Gastrocnemius medialis (tissue), 4 donors: ENCODE measurements around the gene SPOCK1.

Experiments used
- POLR2A ChIP-seq, 2 donors: fragments of 450-650 bp; IDR thresholded peaks; one replicate each; pipeline ENCODE4 v1.6.1; 2017; ENCODE audit warnings: antibody characterized with exemption in 2 of 2, mild to moderate bottlenecking in 2 of 2, moderate library complexity in 2 of 2
- TF ChIP-seq, protein P1 (sequence below), 5 experiments: fragments of 450-650 bp in 3 of 5; fragments of 200-600 bp in 2 of 5; sonication (generic) in 2 of 5; IDR thresholded peaks in 4 of 5; conservative IDR thresholded peaks in 1 of 5; 1 replicate in 4 of 5; 2 replicates in 1 of 5; pipeline ENCODE4 v1.5.1; 2016 to 2019; ENCODE audit warnings: antibody characterized with exemption in 5 of 5, mild to moderate bottlenecking in 3 of 5, moderate library complexity in 3 of 5

DNA sequence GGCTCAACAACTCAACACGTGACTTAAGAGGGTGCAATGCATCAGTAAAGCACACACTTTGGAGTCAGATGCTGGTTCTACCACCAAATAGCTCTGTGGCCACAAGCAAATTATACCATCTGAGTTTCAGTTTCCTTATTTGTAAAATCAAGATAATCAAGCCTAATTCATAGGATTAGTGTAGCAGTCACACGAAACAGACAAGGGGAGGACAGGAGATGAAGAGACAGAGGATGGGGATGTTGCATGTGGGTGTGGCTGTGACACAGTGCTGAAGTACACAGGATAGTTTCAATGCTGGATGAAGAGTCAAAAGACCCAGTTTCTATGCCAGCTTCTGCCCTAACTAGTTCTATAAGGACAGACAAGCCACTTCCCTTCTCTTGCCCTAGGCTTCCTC lies 60.2 kb downstream of the SPOCK1 start:
- TF ChIP-seq, protein P1, sequence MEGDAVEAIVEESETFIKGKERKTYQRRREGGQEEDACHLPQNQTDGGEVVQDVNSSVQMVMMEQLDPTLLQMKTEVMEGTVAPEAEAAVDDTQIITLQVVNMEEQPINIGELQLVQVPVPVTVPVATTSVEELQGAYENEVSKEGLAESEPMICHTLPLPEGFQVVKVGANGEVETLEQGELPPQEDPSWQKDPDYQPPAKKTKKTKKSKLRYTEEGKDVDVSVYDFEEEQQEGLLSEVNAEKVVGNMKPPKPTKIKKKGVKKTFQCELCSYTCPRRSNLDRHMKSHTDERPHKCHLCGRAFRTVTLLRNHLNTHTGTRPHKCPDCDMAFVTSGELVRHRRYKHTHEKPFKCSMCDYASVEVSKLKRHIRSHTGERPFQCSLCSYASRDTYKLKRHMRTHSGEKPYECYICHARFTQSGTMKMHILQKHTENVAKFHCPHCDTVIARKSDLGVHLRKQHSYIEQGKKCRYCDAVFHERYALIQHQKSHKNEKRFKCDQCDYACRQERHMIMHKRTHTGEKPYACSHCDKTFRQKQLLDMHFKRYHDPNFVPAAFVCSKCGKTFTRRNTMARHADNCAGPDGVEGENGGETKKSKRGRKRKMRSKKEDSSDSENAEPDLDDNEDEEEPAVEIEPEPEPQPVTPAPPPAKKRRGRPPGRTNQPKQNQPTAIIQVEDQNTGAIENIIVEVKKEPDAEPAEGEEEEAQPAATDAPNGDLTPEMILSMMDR (IDR thresholded peaks at IDR 0.05 in 4 of 5, conservative IDR thresholded peaks at IDR 0.05 in 1 of 5), result no peak
- no peak for TF ChIP-seq POLR2A (IDR thresholded peaks at IDR 0.05)
